Kidney (tissue), 14 donors: ENCODE measurements around the gene APOB. TPM values are rescaled to one million over a fixed set of nuclear protein-coding genes. Genes with fewer than 3 reads are reported as not detected.
A peak's percentile ranks its signal among the peaks of the same experiment; 100 is the strongest.

Experiments
- DNase-seq, 5 donors: peaks; one replicate each; pipeline ENCODE4 v3.0.0-alpha.2; 2013 to 2020
- FAIRE-seq: peaks from 2 replicates; lab custom pipeline; 2012; peaks lifted over from hg19 to GRCh38; lab: Jason Lieb, UNC
- H3K27ac ChIP-seq, 2 donors: one replicate each; pipeline ENCODE4 v1.7.0; 2013; ENCODE audit warnings: low read depth in 2 of 2, low read length in 2 of 2, inconsistent platforms in 1 of 2
- H3K27me3 ChIP-seq: one replicate; pipeline ENCODE4 v1.7.1; 2013; ENCODE audit warnings: low read length, inconsistent platforms; ENCODE audit not compliant: control insufficient read depth, insufficient read depth
- H3K36me3 ChIP-seq, 3 donors: one replicate each; pipeline versions ENCODE4 v1.7.0 to v1.7.1; 2013; ENCODE audit warnings: low read length in 3 of 3, control low read depth in 1 of 3, inconsistent platforms in 1 of 3; ENCODE audit not compliant: insufficient read depth in 3 of 3, control insufficient read depth in 2 of 3
- H3K4me1 ChIP-seq, 3 donors: one replicate each; pipeline versions ENCODE4 v1.7.0 to v1.7.1; 2013; ENCODE audit warnings: low read length in 3 of 3, inconsistent platforms in 1 of 3, low read depth in 1 of 3; ENCODE audit not compliant: control insufficient read depth in 2 of 3, insufficient read depth in 2 of 3
- H3K4me3 ChIP-seq, 3 donors: one replicate each; pipeline versions ENCODE4 v1.7.0 to v1.8.1; 2013; ENCODE audit warnings: low read length in 3 of 3, control low read depth in 1 of 3, inconsistent platforms in 1 of 3
- H3K9ac ChIP-seq, 3 donors: one replicate each; pipeline versions ENCODE4 v1.7.0 to v1.7.1; 2013; ENCODE audit warnings: low read length in 3 of 3, control low read depth in 1 of 3, inconsistent platforms in 1 of 3
- H3K9me3 ChIP-seq, 3 donors: one replicate each; pipeline versions ENCODE4 v1.7.0 to v1.7.1; 2013; ENCODE audit warnings: low read length in 3 of 3, control low read depth in 1 of 3, inconsistent platforms in 1 of 3; ENCODE audit not compliant: control insufficient read depth in 2 of 3, insufficient read depth in 1 of 3
- CTCF ChIP-seq: IDR thresholded peaks from 3 replicates; pipeline ENCODE4 v1.5.1; 2012; ENCODE audit warnings: mild to moderate bottlenecking, moderate library complexity, borderline replicate concordance; ENCODE audit not compliant: insufficient read depth; ENCODE audit errors: extremely low read depth
- intact Hi-C: fragments of 100-400 bp; cut with DNase I; formaldehyde crosslinking; loops from one replicate; pipeline ENCODE4 v1.11.1; 2022
- polyA plus RNA-seq: library from polyadenylated mRNA; stranded (reverse); fragments of 350-450 nt; fragmentation: Illumina TruSeq; extraction: RNeasy Lipid Tissue Mini Kit (QIAGEN cat#74804); gene quantifications from one replicate; pipeline ENCODE4 v1.2.3, GENCODE V29; 2014; ENCODE audit warnings: low read depth, low replicate concordance; ENCODE audit not compliant: insufficient read depth
- total RNA-seq: library from RNA; stranded (reverse); fragmentation: NEBNext Ultra II Directional; extraction: Animal tissue kit (Norgen Biotek cat#: 25700); gene quantifications from one replicate; pipeline ENCODE4 v1.2.1, GENCODE V29; 2021
- donor health status: control.
- donor health status: control.
- donor health status: control.
- donor health status: control.
- donor health status: control.
- donor health status: DM: yes; HTN: yes; CAD: no.
- donor health status: Normal renal cell carcinoma (clear cell type).

Gene APOB
- total and polyA plus RNA-seq, 2 donors from 2014 or later, result 0.11 to 0.57 TPM

GRCh38 chr2:20988905-20989304 lies 55.0 kb downstream of the APOB start:
- Histone ChIP-seq H3K9me3 (no peaks in the 10 kb centered on the region), H3K4me3 (no peak overlapping the region), H3K9ac (no peak overlapping the region), H3K36me3 (no peaks in the 10 kb centered on the region), H3K4me1 (no peaks in the 10 kb centered on the region), H3K27ac (no peak overlapping the region), H3K27me3 (no peaks in the 10 kb centered on the region)
- intact Hi-C loops, result no loop called here
- FAIRE-seq (no peak), DNase-seq (no peak)
- no peak for TF ChIP-seq CTCF

GRCh38 chr2:20986024-20986939 lies 57.6 kb downstream of the APOB start:
- H3K36me3 ChIP-seq, result no peaks in the 10 kb centered on the region
- DNase-seq (no peak), FAIRE-seq (no peak)
- H3K27me3 ChIP-seq, result no peaks in the 10 kb centered on the region
- intact Hi-C loops, result no loop called here
- H3K9me3 ChIP-seq, result no peaks in the 10 kb centered on the region
- H3K27ac ChIP-seq, result no peak overlapping the region
- no peak for TF ChIP-seq CTCF
- no peaks in the 10 kb centered on the region for H3K4me1 ChIP-seq
- H3K9ac ChIP-seq, result no peak overlapping the region
- H3K4me3 ChIP-seq, result no peak overlapping the region

- H3K36me3 ChIP-seq, result no peaks in the 10 kb centered on the region
- no peaks in the 10 kb centered on the region for H3K27me3 ChIP-seq
- no peak overlapping the region for H3K9ac ChIP-seq
- H3K9me3 ChIP-seq, result no peaks in the 10 kb centered on the region
- DNase-seq (peak in 2 of 5 donors; percentile 47 to 53), FAIRE-seq (no peak)
- no peaks in the 10 kb centered on the region for H3K4me1 ChIP-seq
- no peak for TF ChIP-seq CTCF
- no peak overlapping the region for H3K4me3 ChIP-seq
- intact Hi-C loops, result no loop called here
- H3K27ac ChIP-seq, result no peak overlapping the region
These were observed 58.8 kb downstream of the APOB start for GRCh38 chr2:20985062-20985461.
